Retinal pigment epithelial cell (primary cell): ENCODE data around the gene CPAMD8.

Experiments used
- DNase-seq: peaks from one replicate; pipeline ENCODE4 v3.0.0-alpha.2; 2010; ENCODE audit warnings: low read depth
- H3K4me3 ChIP-seq: 2 replicates; pipeline ENCODE4 v1.5.1; 2011; ENCODE audit warnings: mild to moderate bottlenecking, low read length, control low read depth, moderate library complexity
- TF ChIP-seq, protein P1 (sequence below): conservative IDR thresholded peaks from 2 replicates; pipeline ENCODE4 v1.5.1; 2011; ENCODE audit warnings: low read depth, low read length, control low read depth, inconsistent platforms

The CPAMD8 gene

GRCh38 chr19:17026706-17027534 is at the start of gene CPAMD8:
Gene CPAMD8 (minus strand): TSS chr19:17026810. CDS start chr19:17026642, 168 bp downstream.
- DNase-seq, result no peak
- peak within 1 kb of the TSS; percentile 26 for H3K4me3 ChIP-seq
- TF ChIP-seq, protein P1, sequence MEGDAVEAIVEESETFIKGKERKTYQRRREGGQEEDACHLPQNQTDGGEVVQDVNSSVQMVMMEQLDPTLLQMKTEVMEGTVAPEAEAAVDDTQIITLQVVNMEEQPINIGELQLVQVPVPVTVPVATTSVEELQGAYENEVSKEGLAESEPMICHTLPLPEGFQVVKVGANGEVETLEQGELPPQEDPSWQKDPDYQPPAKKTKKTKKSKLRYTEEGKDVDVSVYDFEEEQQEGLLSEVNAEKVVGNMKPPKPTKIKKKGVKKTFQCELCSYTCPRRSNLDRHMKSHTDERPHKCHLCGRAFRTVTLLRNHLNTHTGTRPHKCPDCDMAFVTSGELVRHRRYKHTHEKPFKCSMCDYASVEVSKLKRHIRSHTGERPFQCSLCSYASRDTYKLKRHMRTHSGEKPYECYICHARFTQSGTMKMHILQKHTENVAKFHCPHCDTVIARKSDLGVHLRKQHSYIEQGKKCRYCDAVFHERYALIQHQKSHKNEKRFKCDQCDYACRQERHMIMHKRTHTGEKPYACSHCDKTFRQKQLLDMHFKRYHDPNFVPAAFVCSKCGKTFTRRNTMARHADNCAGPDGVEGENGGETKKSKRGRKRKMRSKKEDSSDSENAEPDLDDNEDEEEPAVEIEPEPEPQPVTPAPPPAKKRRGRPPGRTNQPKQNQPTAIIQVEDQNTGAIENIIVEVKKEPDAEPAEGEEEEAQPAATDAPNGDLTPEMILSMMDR, result no peak

DNA sequence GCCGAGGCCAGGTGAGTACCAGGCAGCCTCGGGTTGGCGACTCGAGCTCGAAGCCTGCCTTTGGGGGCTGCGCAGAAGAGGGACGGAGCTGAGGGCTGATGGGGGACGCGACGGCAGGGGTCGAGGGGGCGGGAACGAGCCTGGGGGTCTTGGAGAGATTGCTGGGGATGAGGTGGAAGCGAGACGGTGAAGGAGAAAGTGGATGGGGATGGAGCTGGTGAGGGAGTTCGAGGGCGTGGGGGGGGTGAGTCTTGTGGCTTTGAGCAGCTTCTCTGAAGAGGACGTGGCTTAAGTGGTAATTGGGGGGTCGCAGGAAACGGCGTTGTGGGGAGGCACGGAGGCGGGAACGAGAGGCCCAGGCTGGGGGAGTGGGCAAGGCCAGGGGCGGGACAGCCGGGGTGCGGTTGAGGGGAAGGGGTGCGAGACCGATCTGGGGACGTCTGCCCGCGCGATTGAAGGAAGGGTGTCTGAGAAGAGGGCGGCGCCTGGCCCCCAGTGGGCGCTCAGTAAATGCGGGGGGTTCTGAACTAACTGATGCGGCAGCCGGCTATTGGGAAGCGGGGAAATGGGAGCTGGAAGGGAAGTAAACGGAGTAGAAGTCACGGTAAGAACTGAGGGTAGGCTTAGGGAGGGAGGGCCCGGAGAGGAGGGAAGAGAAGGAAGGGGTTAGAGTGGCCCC is 49.4 kb upstream of the CPAMD8 start:
- TF ChIP-seq, protein P1, result no peak
- H3K4me3 ChIP-seq, result peak overlapping the region; percentile 86
- no peak for DNase-seq

DNA sequence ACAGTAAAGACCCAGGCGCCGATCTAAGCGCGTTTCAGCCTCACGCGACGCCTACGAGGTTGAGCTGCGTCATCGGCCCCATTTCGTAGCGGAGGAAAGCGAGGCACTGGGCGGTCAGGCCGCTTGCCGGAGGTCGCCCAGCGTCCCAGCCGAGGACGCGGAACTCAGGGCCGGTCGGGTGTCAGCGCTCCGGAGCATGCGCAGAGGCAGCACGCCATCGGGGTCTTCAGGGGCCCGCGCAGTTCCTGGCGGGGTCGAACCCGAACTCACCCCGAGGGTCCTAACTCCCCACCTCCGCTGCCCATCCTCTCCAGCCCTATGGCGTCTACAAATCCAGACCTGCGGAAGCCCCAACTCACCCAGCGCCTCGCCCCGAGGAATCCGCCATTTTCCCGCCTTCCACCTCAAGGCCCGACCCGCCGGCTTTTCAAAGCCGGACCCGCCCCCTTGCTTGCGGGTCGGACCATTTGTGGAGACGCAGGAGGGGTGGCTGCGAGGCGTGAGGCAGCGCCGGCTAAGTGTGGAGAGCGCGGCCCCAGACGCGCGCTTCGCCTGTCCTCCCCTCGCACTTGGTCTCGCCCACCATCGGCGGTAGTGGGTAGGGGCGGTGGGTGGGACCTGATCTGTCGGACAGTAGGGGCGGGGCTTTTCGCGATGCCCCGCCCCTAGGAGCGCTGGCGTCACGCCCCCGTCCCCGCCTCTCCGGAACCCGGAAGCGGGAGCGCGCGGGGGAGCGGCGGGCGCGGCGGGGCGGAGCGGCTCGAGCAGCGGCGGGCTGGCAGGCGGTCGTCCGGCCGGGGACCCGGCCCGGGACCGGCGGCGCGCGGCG is 48.6 kb upstream of the CPAMD8 start, which contains the start of the genes HAUS8 and MYO9B:
Gene HAUS8 (minus strand): TSS at position 418 of the 829 bp plus-strand sequence. CDS start 30 bp downstream, at position 388.
Gene MYO9B (plus strand): TSS at position 743 of the 829 bp plus-strand sequence. CDS start 25,941 bp downstream, outside the sequence.
- TF ChIP-seq, protein P1, result no peak

DNA sequence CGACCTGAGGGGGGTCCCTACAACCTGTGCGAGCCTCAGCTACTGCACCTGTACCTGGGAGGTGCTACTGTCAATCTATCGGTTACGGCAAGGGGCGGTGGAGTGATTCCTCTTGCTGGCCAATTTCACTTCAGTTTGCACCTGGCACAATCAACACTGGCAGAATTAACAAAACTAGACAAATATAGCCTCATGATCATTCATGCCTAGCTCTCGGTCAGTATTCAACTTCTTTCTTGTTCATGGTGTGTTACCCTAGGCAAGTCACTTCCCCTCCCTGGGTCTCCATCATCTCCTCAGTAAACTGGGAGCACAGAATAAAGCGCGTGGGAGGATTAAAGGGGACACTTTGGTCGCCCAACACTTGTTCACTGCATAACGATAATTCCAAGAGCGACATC is 48.0 kb upstream of the CPAMD8 start:
- no peak for DNase-seq
- TF ChIP-seq, protein P1, result no peak
- peak overlapping the region; percentile 90 for H3K4me3 ChIP-seq

More for the DNA sequence above, 48.6 kb upstream of the CPAMD8 start, which contains the start of the genes HAUS8 and MYO9B:
- peak within 1 kb of the TSS; percentile 90 for H3K4me3 ChIP-seq
- peak; percentile 99 for DNase-seq

DNA sequence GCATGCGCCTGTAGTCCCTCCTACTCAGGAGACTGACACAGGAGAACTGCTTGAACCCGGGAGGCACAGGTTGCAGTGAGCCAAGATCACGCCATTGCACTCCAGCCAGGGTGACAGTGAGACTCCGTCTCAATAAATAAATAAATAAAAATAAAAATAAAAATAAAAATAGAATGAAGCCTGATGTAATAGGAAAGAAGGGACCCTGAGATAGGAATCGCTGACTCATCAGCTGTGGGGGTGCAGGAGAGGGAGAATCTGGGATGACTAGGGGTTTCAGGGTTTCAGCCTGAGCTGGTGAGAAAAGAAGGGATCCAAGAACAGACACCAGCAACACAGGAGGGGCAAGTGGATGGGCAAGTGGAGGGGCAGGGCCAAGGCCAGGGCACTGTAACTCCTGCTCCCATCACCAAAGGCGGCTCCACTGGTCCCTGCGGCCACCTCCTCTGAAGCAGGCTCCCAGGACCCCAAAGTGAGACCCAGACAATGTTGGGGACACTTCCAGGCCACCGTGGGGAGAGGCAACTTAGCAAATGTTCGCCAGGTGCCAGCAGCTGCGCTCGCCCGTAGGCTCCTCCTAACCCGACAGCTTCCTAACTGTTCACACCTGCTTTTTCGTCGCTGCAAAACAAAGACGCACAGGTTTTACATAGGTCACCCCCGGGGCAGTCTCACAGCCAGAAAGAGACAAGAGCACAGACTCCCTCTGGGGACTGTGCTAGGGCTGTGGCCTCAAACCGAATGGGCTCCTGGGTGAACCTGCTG is 47.4 kb upstream of the CPAMD8 start:
- peak overlapping the region; percentile 90 for H3K4me3 ChIP-seq
- TF ChIP-seq, protein P1, result no peak
- no peak for DNase-seq

- TF ChIP-seq, protein P1, result no peak
- H3K4me3 ChIP-seq, result no peak overlapping the region
- DNase-seq, result no peak
These were observed 44.3 kb upstream of the CPAMD8 start for GRCh38 chr19:17070912-17071311.
